Epithelial cell of proximal tubule (primary cell): ENCODE results near the gene KIF13A. TPM values are rescaled to one million over a fixed set of nuclear protein-coding genes. Genes with fewer than 3 reads are reported as not detected.
"Not testable (repeated sequence)": the region's sequence is repeated elsewhere in the genome, so short reads cannot be mapped to it uniquely, and the experiment has no call there.

ENCODE experiments used
- DNase-seq: peaks from one replicate; pipeline ENCODE4 v3.0.0-alpha.2; 2011; ENCODE audit warnings: low read depth
- H3K4me3 ChIP-seq: 2 replicates; pipeline ENCODE4 v1.5.1; 2011; ENCODE audit warnings: low read depth, mild to moderate bottlenecking, low read length
- CTCF ChIP-seq: conservative IDR thresholded peaks from 2 replicates; pipeline ENCODE4 v1.5.1; 2012; ENCODE audit warnings: low read depth, mild to moderate bottlenecking, low read length
- total RNA-seq: library from RNA; depleted of rRNA; stranded (reverse); fragments of >200 nt; gene quantifications from 2 replicates; pipeline ENCODE4 v1.2.3, GENCODE V29; 2015

KIF13A gene
- total RNA-seq, 1 donor from 2014 or later = 12.5 TPM

GRCh38 chr6:17861361-17861760 lies 126.1 kb downstream of the KIF13A start:
- no peak for DNase-seq
- no peak for TF ChIP-seq CTCF
- H3K4me3 ChIP-seq = no peak overlapping the region

- no peak overlapping the region for H3K4me3 ChIP-seq
- no peak for DNase-seq
- TF ChIP-seq CTCF = no peak
Observed at GRCh38 chr6:17859846-17860245, 127.6 kb downstream of the KIF13A start.

GRCh38 chr6:17858584-17858983 lies 128.9 kb downstream of the KIF13A start:
- no peak for TF ChIP-seq CTCF
- no peak overlapping the region for H3K4me3 ChIP-seq
- DNase-seq = no peak

DNA sequence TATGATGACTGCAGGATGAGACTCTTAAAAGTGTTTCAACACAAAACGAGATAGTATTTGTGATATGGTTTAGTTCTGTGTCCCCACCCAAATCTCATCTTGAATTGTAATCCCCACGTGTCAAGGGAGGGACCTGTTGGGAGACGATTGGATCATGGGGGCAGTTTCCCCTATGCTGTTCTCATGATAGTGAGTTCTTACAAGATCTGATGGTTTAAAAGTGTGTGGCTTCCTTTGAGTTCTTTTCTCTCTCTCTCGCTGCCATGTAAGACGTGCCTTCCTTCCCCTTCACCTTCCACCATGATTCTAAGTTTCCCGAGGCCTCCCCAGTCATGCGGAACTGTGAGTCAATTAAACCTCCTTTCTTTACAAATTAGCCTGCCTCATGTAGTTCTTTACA lies 130.2 kb downstream of the KIF13A start:
- not testable (repeated sequence) for H3K4me3 ChIP-seq, DNase-seq

- DNase-seq = no peak
Observed at GRCh38 chr6:17856306-17856705, 131.1 kb downstream of the KIF13A start.

GRCh38 chr6:17855381-17855780 lies 132.1 kb downstream of the KIF13A start:
- no peak overlapping the region for H3K4me3 ChIP-seq
- DNase-seq = no peak
- no peak for TF ChIP-seq CTCF

More at GRCh38 chr6:17856306-17856705, 131.1 kb downstream of the KIF13A start:
- TF ChIP-seq CTCF = no peak
- no peak overlapping the region for H3K4me3 ChIP-seq

DNA sequence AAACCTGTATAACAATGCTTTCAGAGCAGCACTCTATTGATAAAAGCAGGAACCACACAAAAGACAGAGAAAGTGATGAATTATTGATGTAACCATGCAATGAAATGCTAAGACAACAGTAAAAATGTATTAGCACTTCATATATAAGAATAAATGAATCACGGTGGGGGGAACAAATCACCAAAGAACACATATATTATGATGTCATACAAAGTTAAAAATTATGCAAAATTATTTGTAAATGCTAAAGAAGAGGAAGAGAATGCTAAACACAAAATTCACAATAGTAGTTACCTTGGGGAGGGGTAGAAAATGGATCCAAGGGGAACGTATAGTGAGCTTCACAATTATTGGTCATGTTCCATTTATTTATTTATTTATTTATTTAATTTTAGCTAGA lies 133.9 kb downstream of the KIF13A start:
- no peak for DNase-seq
- no peak overlapping the region for H3K4me3 ChIP-seq
- no peak for TF ChIP-seq CTCF
